Spleen (tissue), 11 donors: ENCODE results near the gene PNKD. TPM values are rescaled to one million over a fixed set of nuclear protein-coding genes. Genes with fewer than 3 reads are reported as not detected.

Experiments
- DNase-seq: peaks from one replicate; pipeline ENCODE4 v3.0.0-alpha.2; 2020
- H3K27ac ChIP-seq, 8 donors: fragments of 200-600 bp; sonication (generic) in 7 of 8; 1 replicate in 4 of 8; 2 replicates in 4 of 8; pipeline versions ENCODE4 v1.5.0 to v1.8.0; 2016 to 2021; ENCODE audit warnings: inconsistent platforms in 4 of 8, mild to moderate bottlenecking in 4 of 8, moderate library complexity in 1 of 8
- H3K27me3 ChIP-seq, 7 donors: fragments of 200-600 bp; sonication (generic) in 6 of 7; replicated peaks in 1 of 7; 1 replicate in 4 of 7; 2 replicates in 3 of 7; pipeline versions ENCODE4 v1.5.0 to v1.8.0; 2016 to 2021; ENCODE audit warnings: inconsistent platforms in 3 of 7, mild to moderate bottlenecking in 1 of 7
- H3K36me3 ChIP-seq, 6 donors: fragments of 200-600 bp; sonication (generic) in 5 of 6; 1 replicate in 4 of 6; 2 replicates in 2 of 6; pipeline versions ENCODE4 v1.5.0 to v1.8.0; 2016 to 2021; ENCODE audit warnings: inconsistent platforms in 2 of 6
- H3K4me1 ChIP-seq, 6 donors: fragments of 200-600 bp; sonication (generic) in 5 of 6; 1 replicate in 3 of 6; 2 replicates in 3 of 6; pipeline versions ENCODE4 v1.5.0 to v1.8.0; 2016 to 2021; ENCODE audit warnings: inconsistent platforms in 3 of 6
- H3K4me3 ChIP-seq, 8 donors: fragments of 200-600 bp; sonication (generic) in 7 of 8; 1 replicate in 4 of 8; 2 replicates in 4 of 8; pipeline versions ENCODE4 v1.5.0 to v1.8.0; 2016 to 2021; ENCODE audit warnings: inconsistent platforms in 4 of 8, mild to moderate bottlenecking in 4 of 8, moderate library complexity in 2 of 8
- H3K9me3 ChIP-seq, 8 donors: fragments of 200-600 bp; sonication (generic) in 7 of 8; 1 replicate in 4 of 8; 2 replicates in 4 of 8; pipeline versions ENCODE4 v1.5.0 to v1.8.0; 2016 to 2021; ENCODE audit warnings: inconsistent platforms in 4 of 8
- POLR2A ChIP-seq, 3 donors: fragments of 450-650 bp; IDR thresholded peaks; one replicate each; pipeline ENCODE4 v1.5.1; 2017; ENCODE audit warnings: antibody characterized with exemption in 3 of 3, mild to moderate bottlenecking in 1 of 3
- POLR2AphosphoS5 ChIP-seq, 3 donors: sonication (generic); formaldehyde crosslinking; IDR thresholded peaks; one replicate each; pipeline ENCODE4 v1.5.1; 2017; ENCODE audit warnings: antibody characterized with exemption in 3 of 3
- WGBS, 5 donors: extraction: QIAGEN DNeasy Blood & Tissue Kit in 3 of 5; methylation state at CpG; one replicate each; pipeline versions ENCODE4 v1.1.5 to v1.1.7; 2013 to 2018; 5-methylcytosine and 5-hydroxymethylcytosine counted together
- intact Hi-C: fragments of 100-400 bp; cut with DNase I; formaldehyde crosslinking; loops from one replicate; pipeline ENCODE4 v1.15.0; 2023; ENCODE audit warnings: low total_unique reads
- polyA plus RNA-seq, 3 donors: library from polyadenylated mRNA; stranded (reverse); fragments of 200-250 nt; gene quantifications; one replicate each; pipeline ENCODE4 v1.2.1, GENCODE V29; 2013
- total RNA-seq, 7 donors: library from RNA; depleted of rRNA in 3 of 7; stranded (reverse); fragments of >200 nt in 3 of 7; fragmentation: NEBNext Ultra II Directional in 4 of 7; extraction: Animal tissue kit (Norgen Biotek cat#: 25700) in 4 of 7; gene quantifications; one replicate each; pipeline versions ENCODE4 v1.1.0 to v1.2.1, GENCODE V29; 2016 to 2021
- TF ChIP-seq, protein P1 (sequence below), 11 experiments: fragments of 200-600 bp in 7 of 11; fragments of 450-650 bp in 4 of 11; sonication (generic) in 4 of 11; IDR thresholded peaks in 8 of 11; conservative IDR thresholded peaks in 3 of 11; 1 replicate in 7 of 11; 2 replicates in 4 of 11; pipeline versions ENCODE4 v1.4.0 to v1.8.0; 2016 to 2021; ENCODE audit warnings: antibody characterized with exemption in 11 of 11, inconsistent platforms in 4 of 11, mild to moderate bottlenecking in 1 of 11
- donor health status: healthy with polysubstance abuse.
- donor health status: DM: no; HTN: no; CAD: no; lungs with moderate emphysema.
- donor health status: DM: no; HTN: no; CAD: no.
- donor health status: Bipolar disorder and iron deficiency.
- donor health status: healthy.
- donor health status: DM: no; HTN: no; CAD: no.
- donor health status: DM: yes; HTN: yes; CAD: no.

The PNKD gene
- total and polyA plus RNA-seq, 10 donors: 41.4 to 92.1 (median 49.4) TPM

DNA sequence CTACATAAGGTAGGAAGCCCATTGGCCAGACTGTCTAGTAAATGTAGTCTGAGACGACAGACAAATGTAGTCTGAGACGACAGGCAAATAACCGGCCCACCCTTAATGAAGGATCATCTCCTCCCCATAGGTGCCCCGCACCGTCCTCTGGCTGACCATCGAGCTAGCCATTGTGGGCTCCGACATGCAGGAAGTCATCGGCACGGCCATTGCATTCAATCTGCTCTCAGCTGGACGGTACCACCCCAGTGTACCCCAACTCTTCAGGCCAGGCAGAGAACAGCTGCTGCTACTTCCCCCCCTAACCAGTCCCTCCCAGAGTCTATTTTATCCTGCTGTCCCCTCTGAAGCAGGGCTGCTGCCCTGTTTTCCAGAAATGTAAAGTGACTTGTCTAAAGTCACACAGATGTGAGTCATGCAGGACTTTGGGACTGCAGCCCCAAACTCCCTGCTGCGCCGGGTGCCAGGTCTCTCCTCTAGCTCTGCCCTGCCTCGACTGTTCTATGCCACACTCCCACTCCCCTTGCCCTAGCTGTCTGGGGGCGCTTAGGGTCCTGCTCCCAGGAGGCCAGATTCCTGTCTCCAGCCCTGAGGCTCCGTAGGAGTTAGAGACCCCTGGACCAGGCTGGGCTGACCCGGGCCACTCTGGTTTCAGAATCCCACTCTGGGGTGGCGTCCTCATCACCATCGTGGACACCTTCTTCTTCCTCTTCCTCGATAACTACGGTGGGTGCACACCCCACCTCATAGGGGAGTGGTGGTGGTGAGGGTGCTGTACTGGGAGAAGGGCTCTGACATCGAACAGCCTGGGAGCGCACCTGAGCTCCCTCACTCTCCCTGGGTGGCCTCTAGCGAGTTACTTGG, 116.4 kb downstream of the PNKD start:
- 73 to 82% (median 75%) methylated on average over 20 to 23 of the region's 23 CpGs for WGBS, 5 donors
- TF ChIP-seq POLR2AphosphoS5 (IDR thresholded peaks at IDR 0.05): peak in 1 of 3 donors; percentile 61
- TF ChIP-seq, protein P1, sequence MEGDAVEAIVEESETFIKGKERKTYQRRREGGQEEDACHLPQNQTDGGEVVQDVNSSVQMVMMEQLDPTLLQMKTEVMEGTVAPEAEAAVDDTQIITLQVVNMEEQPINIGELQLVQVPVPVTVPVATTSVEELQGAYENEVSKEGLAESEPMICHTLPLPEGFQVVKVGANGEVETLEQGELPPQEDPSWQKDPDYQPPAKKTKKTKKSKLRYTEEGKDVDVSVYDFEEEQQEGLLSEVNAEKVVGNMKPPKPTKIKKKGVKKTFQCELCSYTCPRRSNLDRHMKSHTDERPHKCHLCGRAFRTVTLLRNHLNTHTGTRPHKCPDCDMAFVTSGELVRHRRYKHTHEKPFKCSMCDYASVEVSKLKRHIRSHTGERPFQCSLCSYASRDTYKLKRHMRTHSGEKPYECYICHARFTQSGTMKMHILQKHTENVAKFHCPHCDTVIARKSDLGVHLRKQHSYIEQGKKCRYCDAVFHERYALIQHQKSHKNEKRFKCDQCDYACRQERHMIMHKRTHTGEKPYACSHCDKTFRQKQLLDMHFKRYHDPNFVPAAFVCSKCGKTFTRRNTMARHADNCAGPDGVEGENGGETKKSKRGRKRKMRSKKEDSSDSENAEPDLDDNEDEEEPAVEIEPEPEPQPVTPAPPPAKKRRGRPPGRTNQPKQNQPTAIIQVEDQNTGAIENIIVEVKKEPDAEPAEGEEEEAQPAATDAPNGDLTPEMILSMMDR (IDR thresholded peaks at IDR 0.05 in 8 of 11, conservative IDR thresholded peaks at IDR 0.05 in 3 of 11): no peak
- Histone ChIP-seq H3K4me3 (peak overlapping the region in 4 of 8 donors; percentile 27 to 61 (median 34)), H3K9me3 (no peaks in the 10 kb centered on the region), H3K4me1 (peaks cover 0 to 63% (median 16%) of the 10 kb centered on the region in 6 donors), H3K36me3 (peaks cover 0 to 78% (median 0%) of the 10 kb centered on the region in 6 donors), H3K27ac (peak overlapping the region in 6 of 8 donors; percentile 9 to 81 (median 54)), H3K27me3 (peaks cover 0 to 11% (median 0%) of the 10 kb centered on the region in 7 donors)
- intact Hi-C loops: no loop called here
- peak; percentile 72 for DNase-seq

DNA sequence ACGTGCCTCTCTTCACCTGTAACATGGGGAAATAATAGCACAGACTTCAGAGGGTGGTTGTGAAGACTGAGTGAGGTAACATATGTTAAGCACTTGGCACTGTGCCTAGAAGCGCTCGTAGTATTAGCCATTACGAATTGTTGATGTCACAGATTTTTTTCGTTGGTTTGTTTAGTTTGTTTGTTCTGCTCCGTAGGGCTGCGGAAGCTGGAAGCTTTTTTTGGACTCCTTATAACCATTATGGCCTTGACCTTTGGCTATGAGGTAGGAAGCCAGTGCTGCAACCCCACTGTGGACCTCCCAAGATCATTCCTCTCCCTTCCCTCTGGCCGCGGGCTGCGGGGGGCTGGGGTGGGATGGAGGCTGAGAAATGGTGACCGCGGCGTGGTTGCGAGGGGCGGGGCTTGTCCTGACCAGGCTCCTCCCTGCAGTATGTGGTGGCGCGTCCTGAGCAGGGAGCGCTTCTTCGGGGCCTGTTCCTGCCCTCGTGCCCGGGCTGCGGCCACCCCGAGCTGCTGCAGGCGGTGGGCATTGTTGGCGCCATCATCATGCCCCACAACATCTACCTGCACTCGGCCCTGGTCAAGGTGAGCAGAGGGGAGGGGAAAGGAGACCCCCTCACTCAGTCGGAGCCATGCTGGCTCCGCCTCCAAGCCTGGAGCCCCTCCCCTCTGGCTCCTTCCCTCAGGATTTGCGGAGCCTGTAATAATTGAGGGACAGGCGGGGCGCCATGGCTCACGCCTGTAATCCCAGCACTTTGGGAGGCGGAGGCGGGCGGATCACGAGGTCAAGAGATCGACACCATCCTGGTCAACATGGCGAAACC, 117.3 kb downstream of the PNKD start:
- intact Hi-C loops: no loop called here
- H3K27ac ChIP-seq: peak overlapping the region in 7 of 8 donors; percentile 9 to 81 (median 64)
- peaks cover 0 to 70% (median 16%) of the 10 kb centered on the region in 6 donors for H3K4me1 ChIP-seq
- H3K36me3 ChIP-seq: peaks cover 0 to 87% (median 0%) of the 10 kb centered on the region in 6 donors
- H3K27me3 ChIP-seq: peaks cover 0 to 11% (median 0%) of the 10 kb centered on the region in 7 donors
- WGBS, 5 donors: 16 to 25% (median 20%) methylated on average over 30 to 38 of the region's 38 CpGs
- H3K4me3 ChIP-seq: peak overlapping the region; percentile 2 to 61 (median 28)
- no peaks in the 10 kb centered on the region for H3K9me3 ChIP-seq
- TF ChIP-seq POLR2AphosphoS5 (IDR thresholded peaks at IDR 0.05): peak; percentile 4 to 84 (median 66)
- TF ChIP-seq POLR2A (IDR thresholded peaks at IDR 0.05): no peak
- peak; percentile 85 for DNase-seq

DNA sequence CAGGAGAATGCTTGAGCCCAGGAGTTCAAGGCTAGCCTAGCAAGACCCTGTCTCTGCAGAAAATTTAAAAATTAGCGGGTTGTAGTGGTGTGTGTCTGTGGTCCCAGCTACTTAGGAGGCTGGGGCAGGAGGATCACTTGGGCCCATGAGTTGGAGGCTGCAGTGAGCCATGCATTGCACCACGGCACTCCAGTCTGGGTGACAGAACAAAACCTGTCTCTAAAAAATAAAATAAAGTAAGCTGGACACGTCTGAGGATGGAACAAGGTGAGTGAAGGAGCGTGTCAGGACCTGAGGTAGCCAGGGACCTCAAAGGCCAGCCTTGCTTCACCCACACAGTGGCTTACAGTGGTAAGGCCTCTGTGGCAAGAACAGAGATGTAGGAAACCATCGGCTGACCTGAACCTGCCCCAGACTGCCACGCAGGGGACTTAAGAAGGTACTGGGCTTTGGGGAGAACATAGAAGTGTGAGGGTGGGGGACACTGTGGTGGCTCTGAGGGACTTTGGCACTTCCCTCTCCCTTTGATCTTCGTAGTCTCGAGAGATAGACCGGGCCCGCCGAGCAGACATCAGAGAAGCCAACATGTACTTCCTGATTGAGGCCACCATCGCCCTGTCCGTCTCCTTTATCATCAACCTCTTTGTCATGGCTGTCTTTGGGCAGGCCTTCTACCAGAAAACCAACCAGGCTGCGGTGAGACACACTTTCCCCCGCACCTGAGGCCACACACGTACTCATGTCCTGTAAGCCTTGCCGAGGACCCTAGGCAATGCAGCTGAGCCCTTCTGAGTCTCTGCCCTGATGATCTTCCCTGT, 119.2 kb downstream of the PNKD start:
- no peak for TF ChIP-seq POLR2A (IDR thresholded peaks at IDR 0.05)
- TF ChIP-seq POLR2AphosphoS5 (IDR thresholded peaks at IDR 0.05): peak in 1 of 3 donors; percentile 35
- TF ChIP-seq, protein P1 (IDR thresholded peaks at IDR 0.05 in 8 of 11, conservative IDR thresholded peaks at IDR 0.05 in 3 of 11): no peak
- H3K4me3 ChIP-seq: no peak overlapping the region
- 82 to 92% (median 86%) methylated on average over 17 of the region's 17 CpGs for WGBS, 5 donors
- intact Hi-C loops: loop anchor here (10.0 kb wide), 1 partner anchor 95 kb away; the partner anchor contains the start of gene TMBIM1
- H3K9me3 ChIP-seq: no peaks in the 10 kb centered on the region
- H3K4me1 ChIP-seq: peaks cover 0 to 86% (median 26%) of the 10 kb centered on the region in 6 donors
- DNase-seq: no peak
- H3K36me3 ChIP-seq: peaks cover 0 to 100% (median 0%) of the 10 kb centered on the region in 6 donors
- peaks cover 0 to 11% (median 0%) of the 10 kb centered on the region in 7 donors for H3K27me3 ChIP-seq
- peak overlapping the region in 2 of 8 donors; percentile 77 to 81 for H3K27ac ChIP-seq

DNA sequence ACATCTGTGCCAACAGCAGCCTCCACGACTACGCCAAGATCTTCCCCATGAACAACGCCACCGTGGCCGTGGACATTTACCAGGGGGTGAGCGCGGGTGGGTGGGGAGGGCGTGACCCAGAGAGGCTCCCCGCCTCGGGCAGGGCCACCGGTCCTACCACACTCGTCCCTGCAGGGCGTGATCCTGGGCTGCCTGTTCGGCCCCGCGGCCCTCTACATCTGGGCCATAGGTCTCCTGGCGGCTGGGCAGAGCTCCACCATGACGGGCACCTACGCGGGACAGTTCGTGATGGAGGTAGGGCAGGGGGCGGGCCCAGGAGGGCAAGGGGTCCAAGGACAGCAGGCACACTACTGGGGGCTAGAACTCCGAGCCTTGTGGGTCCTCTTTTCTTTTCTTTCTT, 120.9 kb downstream of the PNKD start:
- Histone ChIP-seq H3K36me3 (peaks cover 0 to 96% (median 0%) of the 10 kb centered on the region in 6 donors), H3K9me3 (no peaks in the 10 kb centered on the region), H3K4me1 (peaks cover 7 to 85% (median 40%) of the 10 kb centered on the region in 6 donors), H3K4me3 (no peak overlapping the region), H3K27me3 (peaks cover 0 to 11% (median 0%) of the 10 kb centered on the region in 7 donors), H3K27ac (no peak overlapping the region)
- TF ChIP-seq POLR2A (IDR thresholded peaks at IDR 0.05) (no peak), POLR2AphosphoS5 (IDR thresholded peaks at IDR 0.05) (peak in 2 of 3 donors; percentile 36 to 73)
- TF ChIP-seq, protein P1 (IDR thresholded peaks at IDR 0.05 in 8 of 11, conservative IDR thresholded peaks at IDR 0.05 in 3 of 11): no peak
- 95 to 98% (median 97%) methylated on average over 17 to 23 of the region's 23 CpGs for WGBS, 5 donors
- DNase-seq: no peak
- intact Hi-C loops: loop anchor here (10.0 kb wide), 1 partner anchor 96 kb away; the partner anchor contains the start of gene TMBIM1
